HFFc6 (cell line): ENCODE results near the gene TMEM109. TPM values are rescaled to one million over a fixed set of nuclear protein-coding genes. Genes with fewer than 3 reads are reported as not detected.

Experiments
- DNase-seq: peaks from one replicate; pipeline ENCODE4 v3.0.0-alpha.2; 2018
- H3K27ac Mint-ChIP-seq: 2 replicates; pipeline ENCODE4 v1.8.0; 2020; ENCODE audit warnings: mild to moderate bottlenecking, mixed read lengths
- H3K27me3 Mint-ChIP-seq: 2 replicates; pipeline ENCODE4 v1.8.0; 2021; ENCODE audit warnings: mild to moderate bottlenecking, moderate library complexity, mixed read lengths; ENCODE audit not compliant: insufficient read depth
- H3K36me3 Mint-ChIP-seq: 2 replicates; pipeline ENCODE4 v1.8.0; 2021; ENCODE audit warnings: low read depth, mixed read lengths
- H3K4me1 Mint-ChIP-seq: 2 replicates; pipeline ENCODE4 v1.8.0; 2020; ENCODE audit warnings: low read depth, mixed read lengths
- H3K4me3 Mint-ChIP-seq: 2 replicates; pipeline ENCODE4 v1.8.0; 2020; ENCODE audit warnings: mild to moderate bottlenecking, moderate library complexity, mixed read lengths
- H3K9me3 Mint-ChIP-seq: 2 replicates; pipeline ENCODE4 v1.8.0; 2020; ENCODE audit warnings: mild to moderate bottlenecking, mixed read lengths
- CTCF ChIP-seq: fragments of 200-600 bp; sonication (generic); IDR thresholded peaks from 2 replicates; pipeline ENCODE4 v1.5.0; 2021; ENCODE audit warnings: antibody characterized with exemption, mild to moderate bottlenecking
- total RNA-seq, 6 experiments: library from RNA; stranded (reverse); fragmentation: NEBNext Ultra II Directional; extraction: Animal tissue kit (Norgen Biotek cat#: 25700); gene quantifications; 2 replicates in 1 of 6; 3 replicates in 5 of 6; pipeline ENCODE4 v1.2.3, GENCODE V29; 2021

The TMEM109 gene
- total RNA-seq, 6 experiments from 2014 or later, result 74.6 to 101 (median 92.5) TPM

DNA sequence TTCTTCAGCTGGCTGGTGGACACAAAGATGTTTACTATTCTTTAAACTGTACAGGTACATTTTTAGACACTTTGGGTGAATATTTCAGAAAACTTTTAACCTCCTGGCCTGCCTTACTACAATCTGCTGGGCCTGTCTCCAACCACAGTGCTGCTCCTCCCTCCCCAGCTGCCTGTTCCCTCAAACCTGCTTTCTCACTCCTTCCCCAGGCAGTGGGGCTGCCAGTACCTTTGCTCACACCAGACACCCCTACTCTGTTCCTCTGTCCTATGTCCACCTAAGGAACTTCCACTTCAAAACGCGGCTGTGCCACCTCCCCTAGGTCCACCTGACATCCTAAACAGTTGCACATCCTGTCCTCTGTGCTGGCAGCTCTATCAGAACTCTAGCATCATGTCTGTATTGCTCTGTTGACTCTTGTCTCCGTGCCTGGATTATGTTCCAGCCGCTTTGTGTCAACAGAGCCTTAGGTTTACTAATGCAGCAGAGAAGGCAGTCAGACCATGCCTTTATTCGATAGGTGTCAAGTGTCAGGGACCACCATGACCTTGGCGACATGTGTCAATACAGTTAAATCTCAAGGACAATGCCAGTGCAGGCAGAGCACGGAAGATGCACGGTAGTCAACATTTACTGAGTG is 33.2 kb upstream of the TMEM109 start:
- H3K36me3 Mint-ChIP-seq, result peaks cover 5% of the 10 kb centered on the region; the same call in 1 of the 2 replicates
- no peak overlapping the region for H3K27ac Mint-ChIP-seq

DNA sequence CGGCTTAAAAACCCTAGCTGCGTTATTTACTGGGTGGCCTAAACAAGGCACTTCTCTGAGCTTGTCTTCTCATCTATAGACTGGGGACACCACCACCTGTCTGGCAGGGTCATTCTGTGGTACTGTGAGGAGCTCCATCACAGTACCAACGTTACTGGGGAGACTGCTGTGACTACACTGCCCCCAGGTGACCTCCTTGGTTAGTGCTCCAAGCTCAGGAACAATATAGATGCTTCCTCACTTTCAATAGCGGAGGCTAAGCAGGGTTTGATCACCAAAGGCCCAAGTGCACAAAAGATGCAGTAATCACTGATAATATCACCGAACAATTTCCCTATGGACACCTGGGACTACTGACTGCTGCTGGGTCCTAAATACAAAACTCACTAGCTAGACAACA is 26.4 kb upstream of the TMEM109 start:
- no peak overlapping the region for H3K27ac Mint-ChIP-seq
- DNase-seq, result peak; percentile 53
- peak; percentile 75 for TF ChIP-seq CTCF
- no peaks in the 10 kb centered on the region for H3K4me1 Mint-ChIP-seq
- no peaks in the 10 kb centered on the region for H3K27me3 Mint-ChIP-seq
- H3K9me3 Mint-ChIP-seq, result no peaks in the 10 kb centered on the region
- H3K4me3 Mint-ChIP-seq, result no peak overlapping the region
- no peaks in the 10 kb centered on the region; the same call in 1 of the 2 replicates for H3K36me3 Mint-ChIP-seq

More for the DNA sequence above, 33.2 kb upstream of the TMEM109 start:
- Mint-ChIP-seq H3K4me3 (no peak overlapping the region), H3K4me1 (no peaks in the 10 kb centered on the region), H3K9me3 (no peaks in the 10 kb centered on the region), H3K27me3 (peaks cover 3% of the 10 kb centered on the region)
- no peak for TF ChIP-seq CTCF
- DNase-seq, result no peak

DNA sequence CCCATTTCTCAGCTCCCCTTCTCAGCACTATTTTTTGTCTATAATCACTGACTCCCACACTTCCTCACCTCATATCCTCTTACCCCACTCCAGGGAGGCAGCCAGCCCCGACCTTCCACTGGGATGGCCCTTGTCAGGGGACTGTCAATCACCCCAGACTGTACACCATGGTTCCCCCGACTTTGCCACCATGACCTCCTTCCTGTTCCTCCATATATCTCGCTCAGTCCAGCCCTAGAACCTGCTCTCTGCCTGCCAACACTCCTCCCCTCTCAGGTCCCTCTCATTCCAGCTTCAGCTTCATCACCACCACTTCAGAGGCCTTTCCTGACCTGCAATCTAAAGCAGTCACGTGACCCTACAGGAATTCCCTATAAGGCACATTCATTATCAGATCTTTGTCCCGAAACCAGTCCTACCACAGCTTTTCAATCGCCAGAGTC is 24.1 kb upstream of the TMEM109 start:
- DNase-seq, result no peak
- no peaks in the 10 kb centered on the region; the same call in none of the 2 replicates for H3K36me3 Mint-ChIP-seq
- no peaks in the 10 kb centered on the region for H3K4me1 Mint-ChIP-seq
- no peaks in the 10 kb centered on the region for H3K27me3 Mint-ChIP-seq
- H3K4me3 Mint-ChIP-seq, result no peak overlapping the region
- no peak overlapping the region; the same call in 1 of the 2 replicates for H3K27ac Mint-ChIP-seq
- H3K9me3 Mint-ChIP-seq, result no peaks in the 10 kb centered on the region
- TF ChIP-seq CTCF, result no peak

- Mint-ChIP-seq H3K9me3 (no peaks in the 10 kb centered on the region), H3K27ac (no peak overlapping the region), H3K4me1 (no peaks in the 10 kb centered on the region), H3K4me3 (no peak overlapping the region), H3K36me3 (peaks cover 4% of the 10 kb centered on the region), H3K27me3 (no peaks in the 10 kb centered on the region)
- no peak for DNase-seq
- TF ChIP-seq CTCF, result no peak
Measured at GRCh38 chr11:60890696-60891095, 23.3 kb upstream of the TMEM109 start.

- peaks cover 5% of the 10 kb centered on the region for H3K36me3 Mint-ChIP-seq
- no peak overlapping the region for H3K4me3 Mint-ChIP-seq
- no peak overlapping the region for H3K27ac Mint-ChIP-seq
- no peaks in the 10 kb centered on the region for H3K4me1 Mint-ChIP-seq
- H3K9me3 Mint-ChIP-seq, result no peaks in the 10 kb centered on the region
- no peak for TF ChIP-seq CTCF
- DNase-seq, result no peak
- no peaks in the 10 kb centered on the region for H3K27me3 Mint-ChIP-seq
Measured at GRCh38 chr11:60891103-60891741, 22.7 kb upstream of the TMEM109 start.
